K562 (cell line): ENCODE results near the gene HOXD13. TPM values are rescaled to one million over a fixed set of nuclear protein-coding genes. Genes with fewer than 3 reads are reported as not detected.

Experiments
- CBFB ChIP-seq: sonication (generic); formaldehyde crosslinking; IDR thresholded peaks from 2 replicates; pipeline ENCODE4 v1.4.0; 2020; ENCODE audit warnings: mild to moderate bottlenecking, missing genetic modification reagents
- CHAMP1 ChIP-seq: fragments of 450-650 bp; IDR thresholded peaks from 2 replicates; pipeline ENCODE4 v1.6.1; 2016; ENCODE audit warnings: mild to moderate bottlenecking
- DPF2 ChIP-seq: fragments of 450-650 bp; IDR thresholded peaks from 2 replicates; pipeline ENCODE4 v1.6.1; 2016
- ILK ChIP-seq: fragments of 450-650 bp; IDR thresholded peaks from 2 replicates; pipeline ENCODE4 v1.6.1; 2016; ENCODE audit warnings: missing genetic modification characterization, low read depth, mild to moderate bottlenecking, missing compliant biosample characterization, moderate library complexity, borderline replicate concordance
- MCM3 ChIP-seq: fragments of 450-650 bp; IDR thresholded peaks from 2 replicates; pipeline ENCODE4 v1.6.1; 2016
- MXI1 ChIP-seq: IDR thresholded peaks from 2 replicates; pipeline ENCODE4 v1.6.1; 2011; ENCODE audit warnings: low read depth, mild to moderate bottlenecking, improper control_type of control experiment, low read length
- NONO ChIP-seq, 2 experiments: fragments of 200-400 bp in 1 of 2; fragments of 450-650 bp in 1 of 2; formaldehyde crosslinking in 1 of 2; IDR thresholded peaks; 2 replicates each; pipeline ENCODE4 v1.6.1; 2017; ENCODE audit warnings: low read depth in 2 of 2, mild to moderate bottlenecking in 2 of 2, moderate library complexity in 2 of 2, low read length in 1 of 2
- PCBP2 ChIP-seq: fragments of 200-400 bp; formaldehyde crosslinking; IDR thresholded peaks from 2 replicates; pipeline ENCODE4 v1.6.1; 2018; ENCODE audit warnings: low read length, low read depth, mild to moderate bottlenecking, moderate library complexity; ENCODE audit not compliant: poor library complexity, severe bottlenecking
- PML ChIP-seq: IDR thresholded peaks from 2 replicates; pipeline ENCODE4 v1.6.1; 2012; ENCODE audit warnings: low read length, inconsistent platforms
- RB1 ChIP-seq: fragments of 450-650 bp; IDR thresholded peaks from 2 replicates; pipeline ENCODE4 v1.6.1; 2017; ENCODE audit warnings: low read depth, mild to moderate bottlenecking
- TSHZ1 ChIP-seq: fragments of 250-450 bp; sonication (Bioruptor Pico); IDR thresholded peaks from 2 replicates; pipeline ENCODE4 v1.4.0; 2020; ENCODE audit warnings: mild to moderate bottlenecking, moderate library complexity
- ZNF589 ChIP-seq: fragments of 200-800 bp; sonication (Bioruptor generic); IDR thresholded peaks from 2 replicates; pipeline ENCODE4 v1.6.1; 2016; ENCODE audit warnings: low read depth, missing genetic modification characterization, missing compliant biosample characterization
- polyA plus RNA-seq, 8 experiments: library from polyadenylated mRNA; depleted of rRNA in 4 of 8; stranded (reverse) in 5 of 8; unstranded in 3 of 8; fragments of >200 nt; fragmentation: Nextera tagmentation in 2 of 8; fragmentation: Illumina TruSeq in 1 of 8; extraction: Ambion mirVana in 2 of 8; extraction: Trizol in 1 of 8; gene quantifications; 2 replicates each; pipeline versions ENCODE4 v1.2.1 to v1.2.3, GENCODE V29; 2011 to 2014; ENCODE audit warnings: inconsistent platforms in 1 of 8, missing spikeins in 1 of 8
- total RNA-seq, 7 experiments: library from RNA; depleted of rRNA in 6 of 7; stranded (reverse); fragments of >200 nt in 6 of 7; fragmentation: Illumina TruSeq in 2 of 7; extraction: Trizol in 2 of 7; gene quantifications; 2 replicates each; pipeline versions ENCODE4 v1.2.1 to v1.2.3, GENCODE V29; 2011 to 2021; ENCODE audit warnings: low replicate concordance in 1 of 7
- TF ChIP-seq, protein P1 (sequence below): fragments of 250-450 bp; sonication (Bioruptor Pico); IDR thresholded peaks from 2 replicates; pipeline ENCODE4 v1.4.0; 2020

The HOXD13 gene
- total and polyA plus RNA-seq, 9 of the 15 experiments (the other 6 are each of a cell fraction or from before 2014, with no cell fraction given) = 0.03 to 0.04 TPM; not detected in 7

- TF ChIP-seq NONO (IDR thresholded peaks at IDR 0.05; ENCODE audit: low read depth in 2 of 2, low read length in 1 of 2) = 0 out of 4 replicates have a peak, but pooled peaks of 1 of the 2 experiments have one; percentile 11
- TF ChIP-seq, protein P1, sequence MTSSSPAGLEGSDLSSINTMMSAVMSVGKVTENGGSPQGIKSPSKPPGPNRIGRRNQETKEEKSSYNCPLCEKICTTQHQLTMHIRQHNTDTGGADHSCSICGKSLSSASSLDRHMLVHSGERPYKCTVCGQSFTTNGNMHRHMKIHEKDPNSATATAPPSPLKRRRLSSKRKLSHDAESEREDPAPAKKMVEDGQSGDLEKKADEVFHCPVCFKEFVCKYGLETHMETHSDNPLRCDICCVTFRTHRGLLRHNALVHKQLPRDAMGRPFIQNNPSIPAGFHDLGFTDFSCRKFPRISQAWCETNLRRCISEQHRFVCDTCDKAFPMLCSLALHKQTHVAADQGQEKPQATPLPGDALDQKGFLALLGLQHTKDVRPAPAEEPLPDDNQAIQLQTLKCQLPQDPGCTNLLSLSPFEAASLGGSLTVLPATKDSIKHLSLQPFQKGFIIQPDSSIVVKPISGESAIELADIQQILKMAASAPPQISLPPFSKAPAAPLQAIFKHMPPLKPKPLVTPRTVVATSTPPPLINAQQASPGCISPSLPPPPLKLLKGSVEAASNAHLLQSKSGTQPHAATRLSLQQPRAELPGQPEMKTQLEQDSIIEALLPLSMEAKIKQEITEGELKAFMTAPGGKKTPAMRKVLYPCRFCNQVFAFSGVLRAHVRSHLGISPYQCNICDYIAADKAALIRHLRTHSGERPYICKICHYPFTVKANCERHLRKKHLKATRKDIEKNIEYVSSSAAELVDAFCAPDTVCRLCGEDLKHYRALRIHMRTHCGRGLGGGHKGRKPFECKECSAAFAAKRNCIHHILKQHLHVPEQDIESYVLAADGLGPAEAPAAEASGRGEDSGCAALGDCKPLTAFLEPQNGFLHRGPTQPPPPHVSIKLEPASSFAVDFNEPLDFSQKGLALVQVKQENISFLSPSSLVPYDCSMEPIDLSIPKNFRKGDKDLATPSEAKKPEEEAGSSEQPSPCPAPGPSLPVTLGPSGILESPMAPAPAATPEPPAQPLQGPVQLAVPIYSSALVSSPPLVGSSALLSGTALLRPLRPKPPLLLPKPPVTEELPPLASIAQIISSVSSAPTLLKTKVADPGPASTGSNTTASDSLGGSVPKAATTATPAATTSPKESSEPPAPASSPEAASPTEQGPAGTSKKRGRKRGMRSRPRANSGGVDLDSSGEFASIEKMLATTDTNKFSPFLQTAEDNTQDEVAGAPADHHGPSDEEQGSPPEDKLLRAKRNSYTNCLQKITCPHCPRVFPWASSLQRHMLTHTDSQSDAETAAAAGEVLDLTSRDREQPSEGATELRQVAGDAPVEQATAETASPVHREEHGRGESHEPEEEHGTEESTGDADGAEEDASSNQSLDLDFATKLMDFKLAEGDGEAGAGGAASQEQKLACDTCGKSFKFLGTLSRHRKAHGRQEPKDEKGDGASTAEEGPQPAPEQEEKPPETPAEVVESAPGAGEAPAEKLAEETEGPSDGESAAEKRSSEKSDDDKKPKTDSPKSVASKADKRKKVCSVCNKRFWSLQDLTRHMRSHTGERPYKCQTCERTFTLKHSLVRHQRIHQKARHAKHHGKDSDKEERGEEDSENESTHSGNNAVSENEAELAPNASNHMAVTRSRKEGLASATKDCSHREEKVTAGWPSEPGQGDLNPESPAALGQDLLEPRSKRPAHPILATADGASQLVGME = no peak
- TF ChIP-seq MCM3 = no peak
- no peak for TF ChIP-seq CBFB (CRISPR knock-in tag)
- TF ChIP-seq CHAMP1 = no peak
- no peak for TF ChIP-seq MXI1
- no peak for TF ChIP-seq PCBP2
- TF ChIP-seq TSHZ1 = no peak
- no peak for TF ChIP-seq DPF2
- no peak for TF ChIP-seq PML
- TF ChIP-seq RB1 = peak; percentile 28; the same call in 1 of the 2 replicates
- TF ChIP-seq ILK (tag) = no peak
- no peak for TF ChIP-seq ZNF589 (CRISPR knock-in tag)
These were observed 4.7 kb downstream of the HOXD13 start (continued) for GRCh38 chr2:176096986-176097819.
